GM23248 (cell line): ENCODE measurements around the gene EPN2. TPM values are rescaled to one million over a fixed set of nuclear protein-coding genes. Genes with fewer than 3 reads are reported as not detected.

ENCODE experiments used
- DNase-seq: peaks from one replicate; pipeline ENCODE4 v3.0.0-alpha.2; 2015
- H2AFZ ChIP-seq: fragments of 200-600 bp; sonication (generic); 2 replicates; pipeline ENCODE4 v1.6.1; 2016; ENCODE audit warnings: antibody characterized with exemption
- H3F3A ChIP-seq: fragments of 200-600 bp; sonication (generic); 2 replicates; pipeline ENCODE4 v1.6.1; 2016; ENCODE audit warnings: mild to moderate bottlenecking, antibody characterized with exemption, mixed run types; ENCODE audit not compliant: insufficient read depth
- H3K27ac ChIP-seq: fragments of 200-600 bp; sonication (generic); 2 replicates; pipeline ENCODE4 v1.5.1; 2016; ENCODE audit warnings: mild to moderate bottlenecking
- H3K27me3 ChIP-seq: fragments of 200-600 bp; sonication (generic); replicated peaks from 2 replicates; pipeline ENCODE4 v1.6.1; 2016; ENCODE audit warnings: mild to moderate bottlenecking; ENCODE audit not compliant: insufficient read depth
- H3K36me3 ChIP-seq: fragments of 200-600 bp; sonication (generic); 2 replicates; pipeline ENCODE4 v1.6.1; 2016; ENCODE audit warnings: low read depth, mild to moderate bottlenecking
- H3K4me1 ChIP-seq: fragments of 200-600 bp; sonication (generic); 2 replicates; pipeline ENCODE4 v1.6.1; 2016; ENCODE audit warnings: mild to moderate bottlenecking; ENCODE audit not compliant: insufficient read depth
- H3K4me2 ChIP-seq: fragments of 200-600 bp; sonication (generic); one replicate; pipeline ENCODE4 v1.6.1; 2016; ENCODE audit warnings: mild to moderate bottlenecking; ENCODE audit not compliant: unreplicated experiment
- H3K4me3 ChIP-seq: fragments of 200-600 bp; sonication (generic); 2 replicates; pipeline ENCODE4 v1.5.1; 2016; ENCODE audit warnings: mild to moderate bottlenecking
- H3K79me2 ChIP-seq: fragments of 200-600 bp; sonication (generic); 2 replicates; pipeline ENCODE4 v1.6.1; 2016; ENCODE audit warnings: mild to moderate bottlenecking; ENCODE audit not compliant: insufficient read depth
- H3K9ac ChIP-seq: fragments of 200-600 bp; sonication (generic); 2 replicates; pipeline ENCODE4 v1.6.1; 2016; ENCODE audit warnings: mild to moderate bottlenecking
- H3K9me2 ChIP-seq: fragments of 200-600 bp; sonication (generic); 2 replicates; pipeline ENCODE4 v1.6.1; 2016; ENCODE audit warnings: mixed run types, mild to moderate bottlenecking, moderate library complexity; ENCODE audit not compliant: insufficient read depth
- H3K9me3 ChIP-seq: fragments of 200-600 bp; sonication (generic); one replicate; pipeline ENCODE4 v1.6.1; 2017; ENCODE audit warnings: low read depth
- H4K20me1 ChIP-seq: fragments of 200-600 bp; sonication (generic); 2 replicates; pipeline ENCODE4 v1.6.0; 2016; ENCODE audit not compliant: insufficient read depth
- EZH2 ChIP-seq: fragments of 200-600 bp; sonication (generic); IDR thresholded peaks from 2 replicates; pipeline ENCODE4 v1.6.1; 2018; ENCODE audit warnings: antibody characterized with exemption, mild to moderate bottlenecking; ENCODE audit not compliant: insufficient read depth, poor library complexity, severe bottlenecking
- EZH2phosphoT487 ChIP-seq: fragments of 200-600 bp; sonication (generic); IDR thresholded peaks from 2 replicates; pipeline ENCODE4 v1.6.1; 2018; ENCODE audit warnings: antibody characterized with exemption, moderate library complexity, mild to moderate bottlenecking, low read depth; ENCODE audit not compliant: insufficient read depth
- WGBS, 2 experiments: methylation state at CpG; one replicate each; pipeline ENCODE4 v1.1.6; 2015 to 2017; ENCODE audit warnings: low lambda C conversion rate in 2 of 2, low coverage in 1 of 2; ENCODE audit errors: missing lambda C conversion rate in 2 of 2; 5-methylcytosine and 5-hydroxymethylcytosine counted together
- in situ Hi-C: fragments of 300-500 bp; cut with MboI; formaldehyde crosslinking; loops from 2 replicates; pipeline ENCODE4 v1.15.0; 2020
- polyA plus RNA-seq: library from polyadenylated mRNA; unstranded; fragments of >200 nt; fragmentation: Nextera tagmentation; extraction: Ambion mirVana; gene quantifications from 2 replicates; pipeline ENCODE4 v1.2.1, GENCODE V29; 2016
- total RNA-seq: library from RNA; depleted of rRNA; stranded (reverse); fragments of >200 nt; shearing (Covaris generic); gene quantifications from 2 replicates; pipeline ENCODE4 v1.2.3, GENCODE V29; 2014

The EPN2 gene
- total and polyA plus RNA-seq, 2 experiments from 2014 or later = 25.3 to 54.0 TPM

GRCh38 chr17:19357761-19358160, 120.6 kb downstream of the EPN2 start:
- 94 to 95% methylated on average over 5 to 7 of the region's 7 CpGs for WGBS, 2 experiments
- no peak for TF ChIP-seq EZH2phosphoT487
- no peak for TF ChIP-seq EZH2
- no peak overlapping the region for H2AFZ ChIP-seq
- H3K27me3 ChIP-seq = no peaks in the 10 kb centered on the region
- H3K79me2 ChIP-seq = no peaks in the 10 kb centered on the region
- in situ Hi-C loops = loop anchor here (25.0 kb wide), 1 partner anchor 305 kb away; no protein-coding TSS in a partner anchor
- peaks cover 13% of the 10 kb centered on the region for H3K4me1 ChIP-seq
- H3F3A ChIP-seq = peaks cover 18% of the 10 kb centered on the region
- H3K27ac ChIP-seq = no peak overlapping the region
- H3K9ac ChIP-seq = no peak overlapping the region
- H3K9me3 ChIP-seq = no peaks in the 10 kb centered on the region
- no peaks in the 10 kb centered on the region for H4K20me1 ChIP-seq
- no peak for DNase-seq
- H3K36me3 ChIP-seq = no peaks in the 10 kb centered on the region
- H3K4me3 ChIP-seq = no peak overlapping the region
- H3K4me2 ChIP-seq = no peak overlapping the region
- H3K9me2 ChIP-seq = no peaks in the 10 kb centered on the region

GRCh38 chr17:19359151-19359550, 122.0 kb downstream of the EPN2 start:
- Histone ChIP-seq H3K27ac (no peak overlapping the region), H4K20me1 (no peaks in the 10 kb centered on the region), H2AFZ (no peak overlapping the region), H3K9me3 (no peaks in the 10 kb centered on the region), H3K4me3 (no peak overlapping the region), H3F3A (peaks cover 18% of the 10 kb centered on the region), H3K4me2 (no peak overlapping the region), H3K79me2 (no peaks in the 10 kb centered on the region), H3K9me2 (no peaks in the 10 kb centered on the region), H3K27me3 (no peaks in the 10 kb centered on the region), H3K36me3 (no peaks in the 10 kb centered on the region), H3K4me1 (peaks cover 13% of the 10 kb centered on the region), H3K9ac (no peak overlapping the region)
- in situ Hi-C loops = loop anchor here (25.0 kb wide), 1 partner anchor 303 kb away; no protein-coding TSS in a partner anchor
- no peak for DNase-seq
- TF ChIP-seq EZH2 (no peak), EZH2phosphoT487 (no peak)
- WGBS, 2 experiments = 91 to 94% methylated on average over 7 of the region's 7 CpGs

GRCh38 chr17:19359856-19360255, 122.7 kb downstream of the EPN2 start:
- Histone ChIP-seq H4K20me1 (no peaks in the 10 kb centered on the region), H3K27me3 (no peaks in the 10 kb centered on the region), H3K9ac (no peak overlapping the region), H2AFZ (no peak overlapping the region), H3K79me2 (no peaks in the 10 kb centered on the region), H3K9me3 (no peaks in the 10 kb centered on the region), H3K4me3 (no peak overlapping the region), H3K36me3 (no peaks in the 10 kb centered on the region), H3K27ac (no peak overlapping the region), H3F3A (peaks cover 11% of the 10 kb centered on the region), H3K9me2 (no peaks in the 10 kb centered on the region), H3K4me2 (no peak overlapping the region), H3K4me1 (peaks cover 10% of the 10 kb centered on the region)
- no peak for DNase-seq
- TF ChIP-seq EZH2 (no peak), EZH2phosphoT487 (no peak)
- in situ Hi-C loops = loop anchor here (10.0 to 25.0 kb wide), 2 partner anchors 302 to 405 kb away; no protein-coding TSS in a partner anchor
- 94 to 96% methylated on average over 5 of the region's 5 CpGs for WGBS, 2 experiments

- Histone ChIP-seq H3K27ac (no peak overlapping the region), H4K20me1 (no peaks in the 10 kb centered on the region), H3K4me2 (no peak overlapping the region), H3K4me3 (no peak overlapping the region), H3K79me2 (no peaks in the 10 kb centered on the region), H3K9me2 (no peaks in the 10 kb centered on the region), H3K27me3 (no peaks in the 10 kb centered on the region), H2AFZ (no peak overlapping the region), H3K9ac (no peak overlapping the region), H3K4me1 (peaks cover 7% of the 10 kb centered on the region; the same call in 1 of the 2 replicates), H3F3A (0 out of 2 replicates have a peak, but pooled peaks cover 5% of the 10 kb centered on the region), H3K9me3 (no peaks in the 10 kb centered on the region), H3K36me3 (no peaks in the 10 kb centered on the region)
- 81 to 84% methylated on average over 8 of the region's 8 CpGs for WGBS, 2 experiments
- no peak for DNase-seq
- in situ Hi-C loops = loop anchor here (10.0 to 25.0 kb wide), 2 partner anchors 302 to 404 kb away; no protein-coding TSS in a partner anchor
- TF ChIP-seq EZH2 (no peak), EZH2phosphoT487 (no peak)
Observed at GRCh38 chr17:19360772-19361171, 123.6 kb downstream of the EPN2 start.
